HepG2 (cell line): ENCODE measurements around the gene HOXD9. TPM values are rescaled to one million over a fixed set of nuclear protein-coding genes. Genes with fewer than 3 reads are reported as not detected.
A peak's percentile ranks its signal among the peaks of the same experiment; 100 is the strongest.

Source experiments
- IRX3 ChIP-seq: sonication (generic); formaldehyde crosslinking; IDR thresholded peaks from 2 replicates; pipeline ENCODE4 v1.8.1; 2023; ENCODE audit warnings: mild to moderate bottlenecking, low read depth, missing genetic modification reagents, borderline replicate concordance
- MTF2 ChIP-seq: sonication (generic); formaldehyde crosslinking; IDR thresholded peaks from 2 replicates; pipeline ENCODE4 v1.5.0; 2020; ENCODE audit warnings: missing genetic modification reagents, borderline replicate concordance
- PITX1 ChIP-seq: sonication (generic); formaldehyde crosslinking; IDR thresholded peaks from 2 replicates; pipeline ENCODE4 v1.5.1; 2020; ENCODE audit warnings: mild to moderate bottlenecking, missing genetic modification reagents
- SP1 ChIP-seq, 2 experiments: fragments of 450-650 bp in 1 of 2; sonication (generic) in 1 of 2; formaldehyde crosslinking in 1 of 2; IDR thresholded peaks; 2 replicates each; pipeline versions ENCODE4 v1.4.0 to v1.6.1; 2016 to 2020; ENCODE audit warnings: missing genetic modification reagents in 1 of 2
- U2AF2 ChIP-seq: fragments of 200-400 bp; formaldehyde crosslinking; IDR thresholded peaks from 2 replicates; pipeline ENCODE4 v1.6.1; 2017; ENCODE audit warnings: low read depth, mild to moderate bottlenecking, low read length
- ZNF205 ChIP-seq: IDR thresholded peaks from 2 replicates; pipeline ENCODE4 v1.6.1; 2018; ENCODE audit warnings: missing biosample characterization, missing genetic modification reagents
- ZNF343 ChIP-seq: sonication (generic); formaldehyde crosslinking; IDR thresholded peaks from 2 replicates; pipeline ENCODE4 v1.4.0; 2020; ENCODE audit warnings: mild to moderate bottlenecking, missing genetic modification reagents
- polyA plus RNA-seq, 8 experiments: library from polyadenylated mRNA; depleted of rRNA in 3 of 8; stranded (reverse) in 7 of 8; unstranded in 1 of 8; fragments of >200 nt; fragmentation: Illumina TruSeq in 4 of 8; extraction: Trizol in 4 of 8; gene quantifications; 2 replicates each; pipeline versions ENCODE4 v1.2.1 to v1.2.3, GENCODE V29; 2011 to 2016; ENCODE audit warnings: low read depth in 4 of 8, missing spikeins in 1 of 8, mixed read lengths in 1 of 8; ENCODE audit not compliant: insufficient read depth in 1 of 8
- total RNA-seq, 5 experiments: library from RNA; depleted of rRNA; stranded (reverse); fragments of >200 nt; fragmentation: Illumina TruSeq; extraction: Trizol; gene quantifications; 2 replicates each; pipeline ENCODE4 v1.2.3, GENCODE V29; 2016; ENCODE audit warnings: low read depth in 1 of 5
- TF ChIP-seq, protein P1 (sequence below): sonication (generic); formaldehyde crosslinking; IDR thresholded peaks from 2 replicates; pipeline ENCODE4 v1.4.0; 2020; ENCODE audit warnings: missing genetic modification reagents
- TF ChIP-seq, protein P2 (sequence below): sonication (generic); formaldehyde crosslinking; IDR thresholded peaks from 2 replicates; pipeline ENCODE4 v1.5.0; 2020; ENCODE audit warnings: mild to moderate bottlenecking, missing genetic modification reagents, borderline replicate concordance
- TF ChIP-seq, protein P3 (sequence below): sonication (generic); IDR thresholded peaks from 2 replicates; pipeline ENCODE4 v1.6.1; 2016; ENCODE audit warnings: low read depth, borderline replicate concordance
- TF ChIP-seq, protein P4 (sequence below): sonication (generic); formaldehyde crosslinking; IDR thresholded peaks from 2 replicates; pipeline ENCODE4 v1.4.0; 2020; ENCODE audit warnings: missing genetic modification reagents, borderline replicate concordance

Gene HOXD9
- total and polyA plus RNA-seq, 2 of the 13 experiments (the other 11 are each of a cell fraction or from before 2014, with no cell fraction given): not detected

DNA sequence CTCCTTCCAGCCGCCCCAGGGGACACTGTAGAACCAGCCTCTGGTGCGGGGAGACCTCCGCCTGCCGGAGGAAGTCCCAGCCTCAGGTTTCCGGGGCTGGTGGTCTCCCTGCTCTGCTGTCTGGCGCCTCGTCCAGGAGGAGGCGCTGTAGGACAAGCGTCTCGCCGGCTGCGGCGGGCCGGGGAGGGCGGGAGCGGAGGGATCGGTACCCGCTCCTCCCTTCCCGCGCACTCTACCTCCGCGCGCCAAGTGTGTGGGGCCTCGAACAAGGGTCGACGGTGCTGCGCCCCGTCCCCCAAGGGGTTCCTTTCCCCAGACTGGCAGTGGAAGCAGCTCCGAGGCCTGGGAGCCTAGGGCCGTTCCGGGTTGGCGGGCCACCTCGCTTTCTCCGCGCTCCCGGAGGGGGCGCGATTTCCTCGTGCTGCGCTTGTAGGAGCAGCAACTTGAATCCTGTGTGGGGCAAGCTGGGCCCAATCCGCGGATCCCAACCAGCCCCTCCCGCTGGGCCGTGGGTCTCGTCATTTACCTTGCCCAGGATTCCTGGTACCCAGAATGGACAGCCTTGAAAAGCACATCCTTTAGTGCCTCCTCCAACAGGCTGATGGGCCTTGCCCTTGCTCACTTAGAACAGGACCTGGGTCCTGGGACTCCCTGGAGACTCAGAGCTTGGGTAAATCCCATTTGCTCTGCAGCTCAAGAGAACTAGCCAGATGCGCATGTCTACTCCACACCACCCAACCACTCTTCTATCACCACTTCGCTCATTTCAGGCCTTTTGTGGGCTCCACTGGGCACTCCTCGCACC, 18.2 kb downstream of the HOXD9 start (continued):
- TF ChIP-seq, protein P1, sequence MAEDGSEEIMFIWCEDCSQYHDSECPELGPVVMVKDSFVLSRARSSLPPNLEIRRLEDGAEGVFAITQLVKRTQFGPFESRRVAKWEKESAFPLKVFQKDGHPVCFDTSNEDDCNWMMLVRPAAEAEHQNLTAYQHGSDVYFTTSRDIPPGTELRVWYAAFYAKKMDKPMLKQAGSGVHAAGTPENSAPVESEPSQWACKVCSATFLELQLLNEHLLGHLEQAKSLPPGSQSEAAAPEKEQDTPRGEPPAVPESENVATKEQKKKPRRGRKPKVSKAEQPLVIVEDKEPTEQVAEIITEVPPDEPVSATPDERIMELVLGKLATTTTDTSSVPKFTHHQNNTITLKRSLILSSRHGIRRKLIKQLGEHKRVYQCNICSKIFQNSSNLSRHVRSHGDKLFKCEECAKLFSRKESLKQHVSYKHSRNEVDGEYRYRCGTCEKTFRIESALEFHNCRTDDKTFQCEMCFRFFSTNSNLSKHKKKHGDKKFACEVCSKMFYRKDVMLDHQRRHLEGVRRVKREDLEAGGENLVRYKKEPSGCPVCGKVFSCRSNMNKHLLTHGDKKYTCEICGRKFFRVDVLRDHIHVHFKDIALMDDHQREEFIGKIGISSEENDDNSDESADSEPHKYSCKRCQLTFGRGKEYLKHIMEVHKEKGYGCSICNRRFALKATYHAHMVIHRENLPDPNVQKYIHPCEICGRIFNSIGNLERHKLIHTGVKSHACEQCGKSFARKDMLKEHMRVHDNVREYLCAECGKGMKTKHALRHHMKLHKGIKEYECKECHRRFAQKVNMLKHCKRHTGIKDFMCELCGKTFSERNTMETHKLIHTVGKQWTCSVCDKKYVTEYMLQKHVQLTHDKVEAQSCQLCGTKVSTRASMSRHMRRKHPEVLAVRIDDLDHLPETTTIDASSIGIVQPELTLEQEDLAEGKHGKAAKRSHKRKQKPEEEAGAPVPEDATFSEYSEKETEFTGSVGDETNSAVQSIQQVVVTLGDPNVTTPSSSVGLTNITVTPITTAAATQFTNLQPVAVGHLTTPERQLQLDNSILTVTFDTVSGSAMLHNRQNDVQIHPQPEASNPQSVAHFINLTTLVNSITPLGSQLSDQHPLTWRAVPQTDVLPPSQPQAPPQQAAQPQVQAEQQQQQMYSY (CRISPR knock-in tag): no peak
- TF ChIP-seq SP1 (IDR thresholded peaks at IDR 0.05) (no peak), SP1 (CRISPR knock-in tag; IDR thresholded peaks at IDR 0.05) (0 out of 2 replicates have a peak, but pooled peaks have one; percentile 17), IRX3 (0 out of 2 replicates have a peak, but pooled peaks have one; percentile 53), U2AF2 (0 out of 2 replicates have a peak, but pooled peaks have one; percentile 41), ZNF205 (CRISPR knock-in tag) (peak; percentile 40; the same call in 1 of the 2 replicates), ZNF343 (CRISPR knock-in tag) (0 out of 2 replicates have a peak, but pooled peaks have one; percentile 82), MTF2 (CRISPR knock-in tag) (peak; percentile 81; the same call in 1 of the 2 replicates), PITX1 (CRISPR knock-in tag) (no peak; the same call in 1 of the 2 replicates)
- TF ChIP-seq, protein P2, sequence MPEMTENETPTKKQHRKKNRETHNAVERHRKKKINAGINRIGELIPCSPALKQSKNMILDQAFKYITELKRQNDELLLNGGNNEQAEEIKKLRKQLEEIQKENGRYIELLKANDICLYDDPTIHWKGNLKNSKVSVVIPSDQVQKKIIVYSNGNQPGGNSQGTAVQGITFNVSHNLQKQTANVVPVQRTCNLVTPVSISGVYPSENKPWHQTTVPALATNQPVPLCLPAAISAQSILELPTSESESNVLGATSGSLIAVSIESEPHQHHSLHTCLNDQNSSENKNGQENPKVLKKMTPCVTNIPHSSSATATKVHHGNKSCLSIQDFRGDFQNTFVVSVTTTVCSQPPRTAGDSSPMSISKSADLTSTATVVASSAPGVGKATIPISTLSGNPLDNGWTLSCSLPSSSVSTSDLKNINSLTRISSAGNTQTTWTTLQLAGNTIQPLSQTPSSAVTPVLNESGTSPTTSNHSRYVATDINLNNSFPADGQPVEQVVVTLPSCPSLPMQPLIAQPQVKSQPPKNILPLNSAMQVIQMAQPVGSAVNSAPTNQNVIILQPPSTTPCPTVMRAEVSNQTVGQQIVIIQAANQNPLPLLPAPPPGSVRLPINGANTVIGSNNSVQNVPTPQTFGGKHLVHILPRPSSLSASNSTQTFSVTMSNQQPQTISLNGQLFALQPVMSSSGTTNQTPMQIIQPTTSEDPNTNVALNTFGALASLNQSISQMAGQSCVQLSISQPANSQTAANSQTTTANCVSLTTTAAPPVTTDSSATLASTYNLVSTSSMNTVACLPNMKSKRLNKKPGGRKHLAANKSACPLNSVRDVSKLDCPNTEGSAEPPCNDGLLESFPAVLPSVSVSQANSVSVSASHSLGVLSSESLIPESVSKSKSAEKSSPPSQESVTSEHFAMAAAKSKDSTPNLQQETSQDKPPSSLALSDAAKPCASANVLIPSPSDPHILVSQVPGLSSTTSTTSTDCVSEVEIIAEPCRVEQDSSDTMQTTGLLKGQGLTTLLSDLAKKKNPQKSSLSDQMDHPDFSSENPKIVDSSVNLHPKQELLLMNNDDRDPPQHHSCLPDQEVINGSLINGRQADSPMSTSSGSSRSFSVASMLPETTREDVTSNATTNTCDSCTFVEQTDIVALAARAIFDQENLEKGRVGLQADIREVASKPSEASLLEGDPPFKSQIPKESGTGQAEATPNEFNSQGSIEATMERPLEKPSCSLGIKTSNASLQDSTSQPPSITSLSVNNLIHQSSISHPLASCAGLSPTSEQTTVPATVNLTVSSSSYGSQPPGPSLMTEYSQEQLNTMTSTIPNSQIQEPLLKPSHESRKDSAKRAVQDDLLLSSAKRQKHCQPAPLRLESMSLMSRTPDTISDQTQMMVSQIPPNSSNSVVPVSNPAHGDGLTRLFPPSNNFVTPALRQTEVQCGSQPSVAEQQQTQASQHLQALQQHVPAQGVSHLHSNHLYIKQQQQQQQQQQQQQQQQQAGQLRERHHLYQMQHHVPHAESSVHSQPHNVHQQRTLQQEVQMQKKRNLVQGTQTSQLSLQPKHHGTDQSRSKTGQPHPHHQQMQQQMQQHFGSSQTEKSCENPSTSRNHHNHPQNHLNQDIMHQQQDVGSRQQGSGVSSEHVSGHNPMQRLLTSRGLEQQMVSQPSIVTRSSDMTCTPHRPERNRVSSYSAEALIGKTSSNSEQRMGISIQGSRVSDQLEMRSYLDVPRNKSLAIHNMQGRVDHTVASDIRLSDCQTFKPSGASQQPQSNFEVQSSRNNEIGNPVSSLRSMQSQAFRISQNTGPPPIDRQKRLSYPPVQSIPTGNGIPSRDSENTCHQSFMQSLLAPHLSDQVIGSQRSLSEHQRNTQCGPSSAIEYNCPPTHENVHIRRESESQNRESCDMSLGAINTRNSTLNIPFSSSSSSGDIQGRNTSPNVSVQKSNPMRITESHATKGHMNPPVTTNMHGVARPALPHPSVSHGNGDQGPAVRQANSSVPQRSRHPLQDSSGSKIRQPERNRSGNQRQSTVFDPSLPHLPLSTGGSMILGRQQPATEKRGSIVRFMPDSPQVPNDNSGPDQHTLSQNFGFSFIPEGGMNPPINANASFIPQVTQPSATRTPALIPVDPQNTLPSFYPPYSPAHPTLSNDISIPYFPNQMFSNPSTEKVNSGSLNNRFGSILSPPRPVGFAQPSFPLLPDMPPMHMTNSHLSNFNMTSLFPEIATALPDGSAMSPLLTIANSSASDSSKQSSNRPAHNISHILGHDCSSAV: peak; percentile 63; the same call in 1 of the 2 replicates
- TF ChIP-seq, protein P3, sequence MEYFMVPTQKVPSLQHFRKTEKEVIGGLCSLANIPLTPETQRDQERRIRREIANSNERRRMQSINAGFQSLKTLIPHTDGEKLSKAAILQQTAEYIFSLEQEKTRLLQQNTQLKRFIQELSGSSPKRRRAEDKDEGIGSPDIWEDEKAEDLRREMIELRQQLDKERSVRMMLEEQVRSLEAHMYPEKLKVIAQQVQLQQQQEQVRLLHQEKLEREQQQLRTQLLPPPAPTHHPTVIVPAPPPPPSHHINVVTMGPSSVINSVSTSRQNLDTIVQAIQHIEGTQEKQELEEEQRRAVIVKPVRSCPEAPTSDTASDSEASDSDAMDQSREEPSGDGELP: no peak
- TF ChIP-seq, protein P4, sequence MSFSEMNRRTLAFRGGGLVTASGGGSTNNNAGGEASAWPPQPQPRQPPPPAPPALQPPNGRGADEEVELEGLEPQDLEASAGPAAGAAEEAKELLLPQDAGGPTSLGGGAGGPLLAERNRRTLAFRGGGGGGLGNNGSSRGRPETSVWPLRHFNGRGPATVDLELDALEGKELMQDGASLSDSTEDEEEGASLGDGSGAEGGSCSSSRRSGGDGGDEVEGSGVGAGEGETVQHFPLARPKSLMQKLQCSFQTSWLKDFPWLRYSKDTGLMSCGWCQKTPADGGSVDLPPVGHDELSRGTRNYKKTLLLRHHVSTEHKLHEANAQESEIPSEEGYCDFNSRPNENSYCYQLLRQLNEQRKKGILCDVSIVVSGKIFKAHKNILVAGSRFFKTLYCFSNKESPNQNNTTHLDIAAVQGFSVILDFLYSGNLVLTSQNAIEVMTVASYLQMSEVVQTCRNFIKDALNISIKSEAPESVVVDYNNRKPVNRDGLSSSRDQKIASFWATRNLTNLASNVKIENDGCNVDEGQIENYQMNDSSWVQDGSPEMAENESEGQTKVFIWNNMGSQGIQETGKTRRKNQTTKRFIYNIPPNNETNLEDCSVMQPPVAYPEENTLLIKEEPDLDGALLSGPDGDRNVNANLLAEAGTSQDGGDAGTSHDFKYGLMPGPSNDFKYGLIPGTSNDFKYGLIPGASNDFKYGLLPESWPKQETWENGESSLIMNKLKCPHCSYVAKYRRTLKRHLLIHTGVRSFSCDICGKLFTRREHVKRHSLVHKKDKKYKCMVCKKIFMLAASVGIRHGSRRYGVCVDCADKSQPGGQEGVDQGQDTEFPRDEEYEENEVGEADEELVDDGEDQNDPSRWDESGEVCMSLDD (CRISPR knock-in tag): peak; percentile 57; the same call in 1 of the 2 replicates
